GM06990 (cell line): ENCODE measurements around the gene PTPN14.
A peak's percentile ranks its signal among the peaks of the same experiment; 100 is the strongest.

ENCODE experiments used
- DNase-seq: peaks from one replicate; pipeline ENCODE4 v3.0.0-alpha.2; 2011; ENCODE audit not compliant: insufficient read length; ENCODE audit errors: extremely low read depth
- H3K27me3 ChIP-seq: replicated peaks from 2 replicates; pipeline ENCODE4 v1.6.0; 2011; ENCODE audit warnings: low read length; ENCODE audit not compliant: control insufficient read depth, insufficient read depth
- H3K36me3 ChIP-seq: 2 replicates; pipeline ENCODE4 v1.5.1; 2011; ENCODE audit warnings: low read length; ENCODE audit not compliant: control insufficient read depth, insufficient read depth
- H3K4me3 ChIP-seq: replicated peaks from 2 replicates; pipeline ENCODE4 v1.5.1; 2011; ENCODE audit warnings: low read depth, mild to moderate bottlenecking, control low read depth, low read length
- CTCF ChIP-seq: IDR thresholded peaks from 2 replicates; pipeline ENCODE4 v1.5.1; 2011; ENCODE audit warnings: low read length, control low read depth, mild to moderate bottlenecking, inconsistent platforms; ENCODE audit not compliant: insufficient read depth, poor library complexity, severe bottlenecking

The PTPN14 gene

GRCh38 chr1:214332946-214333798 lies 218.2 kb downstream of the PTPN14 start:
- Histone ChIP-seq H3K27me3 (no peaks in the 10 kb centered on the region), H3K36me3 (no peaks in the 10 kb centered on the region; the same call in 1 of the 2 replicates), H3K4me3 (no peak overlapping the region)
- TF ChIP-seq CTCF: peak; percentile 93
- no peak for DNase-seq

GRCh38 chr1:214331827-214332423 lies 219.5 kb downstream of the PTPN14 start:
- no peak overlapping the region for H3K4me3 ChIP-seq
- no peaks in the 10 kb centered on the region for H3K27me3 ChIP-seq
- no peak for DNase-seq
- TF ChIP-seq CTCF: peak; percentile 88
- no peaks in the 10 kb centered on the region for H3K36me3 ChIP-seq

- no peaks in the 10 kb centered on the region for H3K36me3 ChIP-seq
- no peak for TF ChIP-seq CTCF
- no peaks in the 10 kb centered on the region for H3K27me3 ChIP-seq
- H3K4me3 ChIP-seq: no peak overlapping the region
- DNase-seq: no peak
Measured at GRCh38 chr1:214331180-214331579, 220.2 kb downstream of the PTPN14 start.

- Histone ChIP-seq H3K36me3 (no peaks in the 10 kb centered on the region), H3K27me3 (no peaks in the 10 kb centered on the region), H3K4me3 (no peak overlapping the region)
- no peak for TF ChIP-seq CTCF
- no peak for DNase-seq
Measured at GRCh38 chr1:214330715-214331114, 220.7 kb downstream of the PTPN14 start.

GRCh38 chr1:214330222-214330621 lies 221.2 kb downstream of the PTPN14 start:
- no peaks in the 10 kb centered on the region for H3K27me3 ChIP-seq

More at GRCh38 chr1:214330222-214330621, 221.2 kb downstream of the PTPN14 start:
- no peak for TF ChIP-seq CTCF
- no peak for DNase-seq
- H3K36me3 ChIP-seq: no peaks in the 10 kb centered on the region
- no peak overlapping the region for H3K4me3 ChIP-seq
